SU-DHL-6 (cell line): ENCODE measurements around the gene PLAAT4.

ENCODE experiments used
- H2AFZ ChIP-seq: fragments of 200-600 bp; sonication (generic); 2 replicates; pipeline ENCODE4 v1.6.1; 2014; ENCODE audit warnings: low read depth, mild to moderate bottlenecking, moderate library complexity, mixed read lengths, antibody characterized with exemption, low read length; ENCODE audit not compliant: severe bottlenecking
- H3F3A ChIP-seq: fragments of 200-600 bp; shearing (Covaris generic); 2 replicates; pipeline ENCODE4 v1.6.0; 2016; ENCODE audit warnings: antibody characterized with exemption, mild to moderate bottlenecking; ENCODE audit not compliant: insufficient read depth
- H3K27ac ChIP-seq: fragments of 200-600 bp; sonication (generic); 2 replicates; pipeline ENCODE4 v1.5.1; 2016; ENCODE audit warnings: low read depth, mild to moderate bottlenecking, low read length, moderate library complexity, mixed read lengths
- H3K27me3 ChIP-seq: fragments of 200-600 bp; sonication (generic), shearing (Covaris generic); 2 replicates; pipeline ENCODE4 v1.6.0; 2014; ENCODE audit warnings: mild to moderate bottlenecking, low read length
- H3K36me3 ChIP-seq: fragments of 200-600 bp; sonication (generic); 2 replicates; pipeline ENCODE4 v1.6.1; 2014; ENCODE audit warnings: mild to moderate bottlenecking, low read length, mixed read lengths
- H3K4me2 ChIP-seq: fragments of 300-600, 200-600 bp; shearing (Covaris generic), sonication (generic); 2 replicates; pipeline ENCODE4 v1.6.0; 2014; ENCODE audit warnings: low read length, low read depth, mild to moderate bottlenecking; ENCODE audit not compliant: poor library complexity, severe bottlenecking
- H3K4me3 ChIP-seq: fragments of 200-600 bp; sonication (generic); 2 replicates; pipeline ENCODE4 v1.5.1; 2014; ENCODE audit warnings: antibody characterized with exemption, low read length, mild to moderate bottlenecking, mixed read lengths; ENCODE audit not compliant: insufficient read depth, poor library complexity, severe bottlenecking
- H3K79me2 ChIP-seq: fragments of 200-600 bp; sonication (generic); 2 replicates; pipeline ENCODE4 v1.6.1; 2014; ENCODE audit warnings: mild to moderate bottlenecking, low read length, moderate library complexity; ENCODE audit not compliant: insufficient read depth
- H3K9ac ChIP-seq: fragments of 200-600 bp; sonication (generic); 2 replicates; pipeline ENCODE4 v1.7.0; 2014; ENCODE audit warnings: mild to moderate bottlenecking, low read length
- H3K9me2 ChIP-seq: fragments of 200-600 bp; sonication (generic); replicated peaks from 2 replicates; pipeline ENCODE4 v1.6.1; 2014; ENCODE audit warnings: low read length; ENCODE audit not compliant: insufficient read depth
- H3K9me3 ChIP-seq: fragments of 200-600 bp; sonication (generic); 2 replicates; pipeline ENCODE4 v1.6.1; 2014; ENCODE audit warnings: low read length, mixed read lengths; ENCODE audit not compliant: insufficient read depth
- H4K20me1 ChIP-seq: fragments of 200-600 bp; sonication (generic); 2 replicates; pipeline ENCODE4 v1.6.1; 2014; ENCODE audit warnings: low read depth, mild to moderate bottlenecking, antibody characterized with exemption, low read length, moderate library complexity, mixed read lengths
- EZH2phosphoT487 ChIP-seq: fragments of 200-600 bp; sonication (generic), shearing (Covaris generic); conservative IDR thresholded peaks from 2 replicates; pipeline ENCODE4 v1.6.1; 2018; ENCODE audit warnings: mild to moderate bottlenecking, antibody characterized with exemption, low read length, moderate library complexity, mixed read lengths
- TF ChIP-seq, protein P1 (sequence below): fragments of 200-600 bp; sonication (generic); IDR thresholded peaks from one replicate; pipeline ENCODE4 v1.5.1; 2017; ENCODE audit warnings: antibody characterized with exemption, mild to moderate bottlenecking, low read length, moderate library complexity; ENCODE audit not compliant: insufficient read depth, poor library complexity, severe bottlenecking

The PLAAT4 gene

DNA sequence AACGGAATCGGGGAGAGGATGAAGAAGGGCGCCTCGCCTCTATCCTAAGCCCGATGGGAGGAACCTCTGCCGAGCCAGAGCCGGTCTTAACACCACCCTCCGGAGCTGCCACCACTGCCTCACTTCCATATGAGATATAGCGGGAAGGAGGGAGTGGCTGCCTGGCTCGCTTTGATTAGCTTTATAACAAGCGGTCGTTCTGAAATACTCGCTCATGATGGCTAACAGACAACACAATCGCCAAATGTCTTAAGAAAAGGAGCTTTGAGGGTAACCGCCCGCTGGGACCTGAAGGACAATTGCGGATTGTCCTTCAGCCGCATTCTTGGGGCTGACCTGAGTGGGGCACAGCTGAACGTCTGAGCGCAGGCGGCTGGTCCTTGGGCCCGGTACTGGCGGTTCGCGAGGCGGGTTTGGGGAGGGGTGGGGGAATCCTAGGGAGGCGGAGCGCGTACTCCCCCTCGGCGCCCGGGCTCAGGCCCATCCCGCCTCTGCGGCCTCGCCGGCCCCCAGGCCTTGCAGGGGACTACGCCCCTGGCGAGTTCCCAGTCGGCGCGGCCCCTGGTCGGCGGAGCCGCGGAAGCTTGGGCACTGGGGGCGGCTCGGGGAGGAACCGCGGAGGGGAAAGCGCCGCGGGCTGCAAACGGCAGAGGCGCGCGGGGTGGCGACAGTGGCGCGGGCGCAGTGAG lies 45.9 kb upstream of the PLAAT4 start, which contains the start of gene PLAAT5:
PLAAT5 (minus strand) TSS at position 617 of the 689 bp plus-strand sequence; CDS start at position 484, 133 bp downstream.
- TF ChIP-seq, protein P1, sequence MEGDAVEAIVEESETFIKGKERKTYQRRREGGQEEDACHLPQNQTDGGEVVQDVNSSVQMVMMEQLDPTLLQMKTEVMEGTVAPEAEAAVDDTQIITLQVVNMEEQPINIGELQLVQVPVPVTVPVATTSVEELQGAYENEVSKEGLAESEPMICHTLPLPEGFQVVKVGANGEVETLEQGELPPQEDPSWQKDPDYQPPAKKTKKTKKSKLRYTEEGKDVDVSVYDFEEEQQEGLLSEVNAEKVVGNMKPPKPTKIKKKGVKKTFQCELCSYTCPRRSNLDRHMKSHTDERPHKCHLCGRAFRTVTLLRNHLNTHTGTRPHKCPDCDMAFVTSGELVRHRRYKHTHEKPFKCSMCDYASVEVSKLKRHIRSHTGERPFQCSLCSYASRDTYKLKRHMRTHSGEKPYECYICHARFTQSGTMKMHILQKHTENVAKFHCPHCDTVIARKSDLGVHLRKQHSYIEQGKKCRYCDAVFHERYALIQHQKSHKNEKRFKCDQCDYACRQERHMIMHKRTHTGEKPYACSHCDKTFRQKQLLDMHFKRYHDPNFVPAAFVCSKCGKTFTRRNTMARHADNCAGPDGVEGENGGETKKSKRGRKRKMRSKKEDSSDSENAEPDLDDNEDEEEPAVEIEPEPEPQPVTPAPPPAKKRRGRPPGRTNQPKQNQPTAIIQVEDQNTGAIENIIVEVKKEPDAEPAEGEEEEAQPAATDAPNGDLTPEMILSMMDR = no peak
- no peak for TF ChIP-seq EZH2phosphoT487
- Histone ChIP-seq H2AFZ (no peak within 1 kb of the TSS), H3K4me3 (no peak within 1 kb of the TSS), H3K27ac (no peak within 1 kb of the TSS), H3K9ac (no peak within 1 kb of the TSS), H3K9me2 (no peaks in the 10 kb centered on the region), H3K27me3 (no peaks in the 10 kb centered on the region), H3K79me2 (no peaks in the 10 kb centered on the region), H4K20me1 (no peaks in the 10 kb centered on the region), H3K4me2 (no peak within 1 kb of the TSS), H3K36me3 (no peaks in the 10 kb centered on the region), H3K9me3 (no peaks in the 10 kb centered on the region), H3F3A (no peaks in the 10 kb centered on the region)

DNA sequence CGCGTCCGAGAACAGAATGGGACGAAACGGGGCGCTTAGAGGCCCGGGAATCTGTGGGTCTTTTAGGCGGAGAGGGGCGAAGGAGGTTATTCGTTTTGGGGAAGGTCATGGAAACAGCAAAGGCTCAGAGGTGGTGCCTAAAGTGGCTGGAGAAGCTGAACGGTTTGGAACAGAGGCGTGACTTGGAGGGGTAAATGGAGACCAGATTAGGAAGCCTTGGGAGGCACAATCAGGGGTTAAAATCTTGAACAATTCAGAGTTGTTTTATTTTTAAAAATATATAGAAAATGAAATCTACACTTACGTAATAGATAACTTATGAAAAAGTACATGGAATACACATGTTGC lies 45.4 kb upstream of the PLAAT4 start:
- H3F3A ChIP-seq = no peaks in the 10 kb centered on the region
- H3K4me3 ChIP-seq = no peak overlapping the region
- H2AFZ ChIP-seq = no peak overlapping the region
- no peak overlapping the region for H3K4me2 ChIP-seq
- no peaks in the 10 kb centered on the region for H3K9me3 ChIP-seq
- TF ChIP-seq EZH2phosphoT487 = no peak
- TF ChIP-seq, protein P1 = no peak
- no peaks in the 10 kb centered on the region for H4K20me1 ChIP-seq
- H3K9ac ChIP-seq = no peak overlapping the region
- H3K27ac ChIP-seq = no peak overlapping the region
- no peaks in the 10 kb centered on the region for H3K9me2 ChIP-seq
- no peaks in the 10 kb centered on the region for H3K79me2 ChIP-seq
- no peaks in the 10 kb centered on the region for H3K27me3 ChIP-seq
- no peaks in the 10 kb centered on the region for H3K36me3 ChIP-seq

DNA sequence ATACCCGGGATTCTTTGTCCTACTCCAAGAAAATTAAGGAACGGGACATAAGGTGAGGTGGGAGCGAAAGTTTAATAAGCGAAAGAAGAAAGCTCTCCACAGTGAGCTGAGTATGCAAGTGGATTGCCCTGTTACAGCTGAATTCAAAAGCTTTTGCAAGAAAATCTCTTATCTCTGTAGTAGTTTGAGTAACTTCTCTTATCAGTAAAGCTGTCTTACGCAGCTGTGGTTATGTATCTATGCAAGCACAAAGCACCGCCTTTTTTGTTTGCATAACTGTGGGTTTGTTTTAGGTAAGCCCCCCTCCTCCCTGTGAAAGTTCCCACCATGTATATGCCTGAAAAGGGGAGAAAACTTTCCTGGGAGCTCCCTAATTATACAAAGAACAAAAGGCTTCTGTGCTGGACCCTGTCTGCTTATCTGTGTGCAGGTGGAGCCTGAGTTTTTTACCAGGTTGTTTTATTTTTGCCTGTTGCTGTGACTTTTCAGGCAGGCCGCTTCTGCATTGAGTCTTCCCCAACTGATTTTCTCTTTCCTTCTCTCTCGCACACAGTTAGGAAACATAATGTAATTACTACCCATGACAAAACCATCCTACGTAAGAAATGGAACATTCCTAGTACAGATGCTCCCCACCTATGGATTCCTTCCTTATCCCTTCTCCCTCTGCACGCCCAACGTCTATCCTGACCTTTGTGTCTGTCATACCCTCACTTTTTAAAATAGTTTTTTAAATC lies 44.8 kb upstream of the PLAAT4 start:
- Histone ChIP-seq H3K36me3 (no peaks in the 10 kb centered on the region), H3K9ac (no peak overlapping the region), H3F3A (no peaks in the 10 kb centered on the region), H3K27ac (no peak overlapping the region), H3K9me2 (no peaks in the 10 kb centered on the region), H3K4me3 (no peak overlapping the region), H3K27me3 (no peaks in the 10 kb centered on the region), H3K9me3 (no peaks in the 10 kb centered on the region), H3K4me2 (no peak overlapping the region), H4K20me1 (no peaks in the 10 kb centered on the region), H3K79me2 (no peaks in the 10 kb centered on the region), H2AFZ (no peak overlapping the region)
- no peak for TF ChIP-seq EZH2phosphoT487
- TF ChIP-seq, protein P1 = no peak
